ENCODE data around the gene OPA1. TPM values are rescaled to one million over a fixed set of nuclear protein-coding genes. Genes with fewer than 3 reads are reported as not detected.

Gene OPA1
- total and polyA plus RNA-seq, 2 experiments from 2014 or later: 29.0 to 42.2 TPM

DNA sequence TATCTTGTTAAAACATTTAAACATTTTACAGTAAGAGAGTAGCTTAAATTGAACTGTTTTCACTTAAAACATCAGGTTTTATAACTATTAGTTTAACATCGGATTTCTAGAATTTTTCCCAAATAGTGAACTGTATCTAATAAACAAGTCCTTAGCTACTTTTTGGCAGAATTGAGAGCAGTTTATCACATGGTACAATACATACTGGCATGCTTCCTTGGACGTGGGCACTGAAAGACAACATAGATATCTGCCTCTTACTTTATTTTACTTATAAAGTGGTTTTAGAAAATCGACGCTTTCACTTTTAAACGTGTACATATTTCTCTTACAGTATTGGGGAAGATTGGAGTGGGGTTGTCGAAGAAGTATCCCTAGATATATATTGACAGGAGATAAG, 52.8 kb downstream of the OPA1 start:
- H3K9me2 ChIP-seq (ENCODE audit: insufficient read depth): no peaks in the 10 kb centered on the region
- no peak overlapping the region for H3K4me3 ChIP-seq
- H4K20me1 ChIP-seq (ENCODE audit: insufficient read depth): no peaks in the 10 kb centered on the region
- H2AFZ ChIP-seq: no peak overlapping the region
- no peak overlapping the region for H3K4me2 ChIP-seq (ENCODE audit: unreplicated experiment)
- no peaks in the 10 kb centered on the region for H3K27me3 ChIP-seq (replicated peaks; ENCODE audit: insufficient read depth)
- no peaks in the 10 kb centered on the region for H3K79me2 ChIP-seq (ENCODE audit: insufficient read depth)
- H3K27ac ChIP-seq: no peak overlapping the region
- no peak overlapping the region for H3K9ac ChIP-seq
- TF ChIP-seq EZH2 (IDR thresholded peaks at IDR 0.05; ENCODE audit: insufficient read depth, poor library complexity, severe bottlenecking) (no peak), EZH2phosphoT487 (IDR thresholded peaks at IDR 0.05; ENCODE audit: insufficient read depth, low read depth) (no peak)
- peaks cover 11% of the 10 kb centered on the region for H3K4me1 ChIP-seq (ENCODE audit: insufficient read depth)
- WGBS, 2 experiments (ENCODE audit: low coverage in 1 of 2, low lambda C conversion rate in 2 of 2, missing lambda C conversion rate in 2 of 2): 56 to 58% methylated on average over 6 of the region's 6 CpGs
- H3K36me3 ChIP-seq (ENCODE audit: low read depth): peaks cover 66% of the 10 kb centered on the region
- in situ Hi-C loops (cut with MboI): no loop called here
- peaks cover 2% of the 10 kb centered on the region; the same call in 1 of the 2 replicates for H3F3A ChIP-seq (ENCODE audit: insufficient read depth)
- no peak for DNase-seq
- no peaks in the 10 kb centered on the region for H3K9me3 ChIP-seq (ENCODE audit: low read depth)

- no peaks in the 10 kb centered on the region for H4K20me1 ChIP-seq (ENCODE audit: insufficient read depth)
- H3K4me3 ChIP-seq: no peak overlapping the region
- no peaks in the 10 kb centered on the region for H3K9me2 ChIP-seq (ENCODE audit: insufficient read depth)
- H3K4me2 ChIP-seq (ENCODE audit: unreplicated experiment): no peak overlapping the region
- in situ Hi-C loops (cut with MboI): no loop called here
- H2AFZ ChIP-seq: no peak overlapping the region
- H3K9me3 ChIP-seq (ENCODE audit: low read depth): no peaks in the 10 kb centered on the region
- WGBS, 2 experiments (ENCODE audit: low coverage in 1 of 2, low lambda C conversion rate in 2 of 2, missing lambda C conversion rate in 2 of 2): 93 to 98% methylated on average over 2 of the region's 2 CpGs
- H3K79me2 ChIP-seq (ENCODE audit: insufficient read depth): no peaks in the 10 kb centered on the region
- no peak overlapping the region for H3K27ac ChIP-seq
- no peaks in the 10 kb centered on the region for H3F3A ChIP-seq (ENCODE audit: insufficient read depth)
- no peaks in the 10 kb centered on the region for H3K4me1 ChIP-seq (ENCODE audit: insufficient read depth)
- TF ChIP-seq EZH2phosphoT487 (IDR thresholded peaks at IDR 0.05; ENCODE audit: insufficient read depth, low read depth) (no peak), EZH2 (IDR thresholded peaks at IDR 0.05; ENCODE audit: insufficient read depth, poor library complexity, severe bottlenecking) (no peak)
- no peaks in the 10 kb centered on the region for H3K27me3 ChIP-seq (replicated peaks; ENCODE audit: insufficient read depth)
- no peak for DNase-seq
- H3K9ac ChIP-seq: no peak overlapping the region
- H3K36me3 ChIP-seq (ENCODE audit: low read depth): peaks cover 57% of the 10 kb centered on the region
Measured at GRCh38 chr3:193648542-193649076, 55.6 kb downstream of the OPA1 start.

- in situ Hi-C loops (cut with MboI): no loop called here
- no peak for DNase-seq
- H3K36me3 ChIP-seq (ENCODE audit: low read depth): peaks cover 57% of the 10 kb centered on the region
Measured at GRCh38 chr3:193650585-193650984, 57.6 kb downstream of the OPA1 start.

DNA sequence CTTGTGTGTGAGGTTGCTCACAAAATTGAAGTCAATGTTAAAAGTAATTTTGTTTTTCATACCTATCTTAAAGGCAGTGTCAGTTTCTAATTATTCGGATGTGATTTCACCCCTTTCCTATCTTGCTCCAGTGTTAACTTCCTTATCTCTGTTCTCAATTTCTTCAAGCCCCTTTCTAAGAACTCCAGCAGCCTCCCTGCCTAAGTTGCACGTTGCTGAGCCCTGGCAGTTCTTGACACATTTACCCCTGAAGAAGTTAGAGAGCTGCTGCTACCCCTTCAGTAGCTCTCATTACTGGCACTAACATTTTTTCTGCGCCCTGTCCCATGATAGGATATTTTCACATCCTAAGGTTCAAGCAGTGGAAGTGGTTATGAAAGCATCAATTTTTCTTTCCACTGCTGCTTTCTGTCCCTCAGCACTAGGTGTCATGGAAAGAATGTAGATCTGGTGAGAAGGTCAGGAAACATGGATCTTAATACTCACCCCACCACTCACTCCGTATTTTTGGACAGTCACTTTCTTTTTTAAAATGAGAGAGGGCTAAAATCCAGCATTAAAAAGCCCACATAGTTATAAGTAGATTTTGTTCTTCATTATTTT, 62.9 kb downstream of the OPA1 start:
- no peaks in the 10 kb centered on the region for H3F3A ChIP-seq (ENCODE audit: insufficient read depth)
- H3K9me2 ChIP-seq (ENCODE audit: insufficient read depth): no peaks in the 10 kb centered on the region
- no peak overlapping the region for H3K4me3 ChIP-seq
- no peak overlapping the region for H3K27ac ChIP-seq
- peaks cover 55% of the 10 kb centered on the region for H3K36me3 ChIP-seq (ENCODE audit: low read depth)
- TF ChIP-seq EZH2phosphoT487 (IDR thresholded peaks at IDR 0.05; ENCODE audit: insufficient read depth, low read depth) (no peak), EZH2 (IDR thresholded peaks at IDR 0.05; ENCODE audit: insufficient read depth, poor library complexity, severe bottlenecking) (no peak)
- no peaks in the 10 kb centered on the region for H3K27me3 ChIP-seq (replicated peaks; ENCODE audit: insufficient read depth)
- no peaks in the 10 kb centered on the region for H3K79me2 ChIP-seq (ENCODE audit: insufficient read depth)
- H3K9ac ChIP-seq: no peak overlapping the region
- H3K9me3 ChIP-seq (ENCODE audit: low read depth): no peaks in the 10 kb centered on the region
- in situ Hi-C loops (cut with MboI): no loop called here
- DNase-seq: no peak
- H3K4me1 ChIP-seq (ENCODE audit: insufficient read depth): no peaks in the 10 kb centered on the region
- WGBS, 2 experiments (ENCODE audit: low coverage in 1 of 2, low lambda C conversion rate in 2 of 2, missing lambda C conversion rate in 2 of 2): 74 to 78% methylated on average over 4 of the region's 4 CpGs
- H2AFZ ChIP-seq: no peak overlapping the region
- H4K20me1 ChIP-seq (ENCODE audit: insufficient read depth): no peaks in the 10 kb centered on the region
- H3K4me2 ChIP-seq (ENCODE audit: unreplicated experiment): no peak overlapping the region

More at GRCh38 chr3:193650585-193650984, 57.6 kb downstream of the OPA1 start:
- TF ChIP-seq EZH2 (IDR thresholded peaks at IDR 0.05; ENCODE audit: insufficient read depth, poor library complexity, severe bottlenecking) (no peak), EZH2phosphoT487 (IDR thresholded peaks at IDR 0.05; ENCODE audit: insufficient read depth, low read depth) (no peak)
- Histone ChIP-seq H3K27me3 (replicated peaks; ENCODE audit: insufficient read depth) (no peaks in the 10 kb centered on the region), H3K9me3 (ENCODE audit: low read depth) (no peaks in the 10 kb centered on the region), H2AFZ (no peak overlapping the region), H3K4me3 (no peak overlapping the region), H3K4me1 (ENCODE audit: insufficient read depth) (no peaks in the 10 kb centered on the region), H3K9ac (no peak overlapping the region), H3K79me2 (ENCODE audit: insufficient read depth) (no peaks in the 10 kb centered on the region), H3F3A (ENCODE audit: insufficient read depth) (no peaks in the 10 kb centered on the region), H3K4me2 (ENCODE audit: unreplicated experiment) (no peak overlapping the region), H3K27ac (no peak overlapping the region), H3K9me2 (ENCODE audit: insufficient read depth) (no peaks in the 10 kb centered on the region), H4K20me1 (ENCODE audit: insufficient read depth) (no peaks in the 10 kb centered on the region)
- WGBS, 2 experiments (ENCODE audit: low coverage in 1 of 2, low lambda C conversion rate in 2 of 2, missing lambda C conversion rate in 2 of 2): 98 to 100% methylated on average over 2 of the region's 2 CpGs
